ENCODE results near the gene ENOX2. TPM values are rescaled to one million over a fixed set of nuclear protein-coding genes. Genes with fewer than 3 reads are reported as not detected.
"Not testable (repeated sequence)": the region's sequence is repeated elsewhere in the genome, so short reads cannot be mapped to it uniquely, and the experiment has no call there.

The ENOX2 gene
- total RNA-seq (2014; rRNA removed; shearing (Covaris generic)), result 7.1 and 10.9 TPM in 2 replicates

- DNase-seq (ENCODE audit: low read depth), result peak; percentile 94
These were observed at the start of gene ENOX2 for GRCh38 chrX:130902783-130903613. Gene ENOX2, minus strand, starts transcription at chrX:130903209. Its CDS starts 199,993 bp downstream, at chrX:130703216.

GRCh38 chrX:130952266-130953043, 49.4 kb upstream of the ENOX2 start:
- DNase-seq (ENCODE audit: low read depth), result no peak

GRCh38 chrX:130944230-130944629, 41.2 kb upstream of the ENOX2 start:
- DNase-seq (ENCODE audit: low read depth), result no peak

GRCh38 chrX:130937101-130937500, 34.1 kb upstream of the ENOX2 start:
- no peak for DNase-seq (ENCODE audit: low read depth)

GRCh38 chrX:130933358-130933757, 30.3 kb upstream of the ENOX2 start:
- DNase-seq (ENCODE audit: low read depth), result no peak

GRCh38 chrX:130920405-130920804, 17.4 kb upstream of the ENOX2 start:
- not testable (repeated sequence) for DNase-seq (ENCODE audit: low read depth)

GRCh38 chrX:130919676-130920075, 16.7 kb upstream of the ENOX2 start:
- not testable (repeated sequence) for DNase-seq (ENCODE audit: low read depth)

- not testable (repeated sequence) for DNase-seq (ENCODE audit: low read depth)
These were observed 15.5 kb upstream of the ENOX2 start for GRCh38 chrX:130918498-130918897.

- DNase-seq (ENCODE audit: low read depth), result peak; percentile 35
These were observed 13.8 kb upstream of the ENOX2 start for GRCh38 chrX:130916636-130917422.

GRCh38 chrX:130915302-130915701, 12.3 kb upstream of the ENOX2 start:
- no peak for DNase-seq (ENCODE audit: low read depth)

GRCh38 chrX:130909469-130910136, 6.6 kb upstream of the ENOX2 start:
- no peak for DNase-seq (ENCODE audit: low read depth)

GRCh38 chrX:130906776-130907175, 3.8 kb upstream of the ENOX2 start:
- no peak for DNase-seq (ENCODE audit: low read depth)

- no peak for DNase-seq (ENCODE audit: low read depth)
These were observed 595 bp downstream of the ENOX2 start for GRCh38 chrX:130902446-130902782.

GRCh38 chrX:130896802-130897501, 6.1 kb downstream of the ENOX2 start:
- DNase-seq (ENCODE audit: low read depth), result no peak

- DNase-seq (ENCODE audit: low read depth), result no peak
These were observed 7.0 kb downstream of the ENOX2 start for GRCh38 chrX:130896026-130896425.

GRCh38 chrX:130895299-130895698, 7.7 kb downstream of the ENOX2 start:
- DNase-seq (ENCODE audit: low read depth), result no peak

GRCh38 chrX:130893356-130894085, 9.5 kb downstream of the ENOX2 start:
- no peak for DNase-seq (ENCODE audit: low read depth)

GRCh38 chrX:130887376-130887775, 15.6 kb downstream of the ENOX2 start:
- no peak for DNase-seq (ENCODE audit: low read depth)

- DNase-seq (ENCODE audit: low read depth), result no peak
These were observed 17.0 kb downstream of the ENOX2 start for GRCh38 chrX:130885996-130886395.

GRCh38 chrX:130885508-130885907, 17.5 kb downstream of the ENOX2 start:
- no peak for DNase-seq (ENCODE audit: low read depth)

All from RPMI7951 (cell line).